H1 (cell line): ENCODE data around the gene LIPF. TPM values are rescaled to one million over a fixed set of nuclear protein-coding genes. Genes with fewer than 3 reads are reported as not detected.

Experiments
- CTCF ChIA-PET: fragments of 300-600 bp; sonication (Branson Sonifier 250); formaldehyde crosslinking; loops from one replicate; lab custom pipeline; 2021; ENCODE audit not compliant: partially characterized antibody; lab: Charles Lee
- POLR2A ChIA-PET: fragments of 300-600 bp; sonication (Branson Sonifier 250); formaldehyde crosslinking; loops from one replicate; lab custom pipeline; 2021; ENCODE audit warnings: inconsistent platforms; ENCODE audit not compliant: partially characterized antibody; lab: Charles Lee
- DNase-seq, 2 experiments: peaks; one replicate each; pipeline versions ENCODE4 v3.0.0 to v3.0.0-alpha.2; 2010 to 2022; ENCODE audit warnings: low spot score in 2 of 2, low read depth in 1 of 2, mixed read lengths in 1 of 2
- FAIRE-seq: peaks from 2 replicates; lab custom pipeline; 2011; peaks lifted over from hg19 to GRCh38; lab: Jason Lieb, UNC
- H2AFZ ChIP-seq: 2 replicates; pipeline ENCODE4 v1.8.1; 2012; ENCODE audit warnings: low read length, inconsistent platforms
- H2AK5ac ChIP-seq: 2 replicates; pipeline ENCODE4 v1.6.1; 2013; ENCODE audit warnings: low read depth, low read length
- H2BK120ac ChIP-seq: replicated peaks from 2 replicates; pipeline ENCODE3; 2013; ENCODE audit warnings: low read depth, low read length, inconsistent platforms
- H2BK12ac ChIP-seq: 2 replicates; pipeline ENCODE4 v1.6.1; 2013; ENCODE audit warnings: low read depth, low read length
- H2BK15ac ChIP-seq: 2 replicates; pipeline ENCODE4 v1.6.1; 2013; ENCODE audit warnings: low read length
- H2BK20ac ChIP-seq: 2 replicates; pipeline ENCODE4 v1.6.1; 2013; ENCODE audit warnings: low read length
- H2BK5ac ChIP-seq: 2 replicates; pipeline ENCODE4 v1.6.1; 2013; ENCODE audit warnings: low read depth, low read length
- H3K14ac ChIP-seq: 2 replicates; pipeline ENCODE4 v1.6.1; 2013; ENCODE audit warnings: inconsistent platforms; ENCODE audit not compliant: insufficient read length
- H3K18ac ChIP-seq: 2 replicates; pipeline ENCODE4 v1.6.1; 2013; ENCODE audit warnings: low read length; ENCODE audit errors: extremely low read depth
- H3K23ac ChIP-seq: 2 replicates; pipeline ENCODE4 v1.6.1; 2013; ENCODE audit warnings: inconsistent platforms; ENCODE audit not compliant: insufficient read length
- H3K23me2 ChIP-seq: 2 replicates; pipeline ENCODE4 v1.6.1; 2013; ENCODE audit warnings: low read depth, low read length
- H3K27ac ChIP-seq: 2 replicates; pipeline ENCODE4 v1.6.1; 2011; ENCODE audit warnings: low read depth, low read length, inconsistent platforms
- H3K27me3 ChIP-seq, 4 experiments: replicated peaks in 1 of 4; 1 replicate in 1 of 4; 2 replicates in 3 of 4; pipeline versions ENCODE4 v1.6.1 to v1.8.1; 2011 to 2013; ENCODE audit warnings: low read length in 3 of 4, mild to moderate bottlenecking in 3 of 4, inconsistent platforms in 2 of 4, mixed read lengths in 2 of 4, moderate library complexity in 1 of 4; ENCODE audit not compliant: control insufficient read depth in 3 of 4, insufficient read depth in 3 of 4; ENCODE audit errors: extremely low read depth in 1 of 4
- H3K36me3 ChIP-seq, 4 experiments: 2 replicates each; pipeline versions ENCODE4 v1.6.1 to v1.8.1; 2011 to 2013; ENCODE audit warnings: mild to moderate bottlenecking in 4 of 4, low read length in 3 of 4, moderate library complexity in 2 of 4, control low read depth in 1 of 4, inconsistent platforms in 1 of 4; ENCODE audit not compliant: insufficient read depth in 4 of 4, control insufficient read depth in 2 of 4
- H3K4ac ChIP-seq: replicated peaks from 2 replicates; pipeline ENCODE3; 2013; ENCODE audit warnings: low read length, low read depth, mixed read lengths, inconsistent platforms; ENCODE audit not compliant: insufficient read length
- H3K4me1 ChIP-seq, 4 experiments: replicated peaks in 1 of 4; 1 replicate in 1 of 4; 2 replicates in 3 of 4; pipeline versions ENCODE4 v1.6.1 to v1.8.1; 2011 to 2013; ENCODE audit warnings: low read length in 3 of 4, inconsistent platforms in 2 of 4, mixed read lengths in 1 of 4; ENCODE audit not compliant: insufficient read depth in 4 of 4, control insufficient read depth in 3 of 4
- H3K4me2 ChIP-seq, 2 experiments: 2 replicates each; pipeline versions ENCODE4 v1.6.1 to v1.8.1; 2011 to 2013; ENCODE audit warnings: low read depth in 2 of 2, low read length in 2 of 2, control low read depth in 1 of 2, inconsistent platforms in 1 of 2, mild to moderate bottlenecking in 1 of 2; ENCODE audit not compliant: insufficient read depth in 1 of 2
- H3K4me3 ChIP-seq, 4 experiments: fragments of 200-600, 300-600 bp in 1 of 4; sonication (generic), shearing (Covaris generic), sonication (Bioruptor Twin) in 1 of 4; 2 replicates each; pipeline versions ENCODE4 v1.5.1 to v1.8.1; 2011 to 2016; ENCODE audit warnings: low read length in 4 of 4, low read depth in 3 of 4, control low read depth in 2 of 4, inconsistent platforms in 2 of 4, mild to moderate bottlenecking in 2 of 4, mixed read lengths in 1 of 4, moderate library complexity in 1 of 4; ENCODE audit not compliant: insufficient read depth in 2 of 4; ENCODE audit errors: extremely low read depth in 1 of 4
- H3K56ac ChIP-seq: replicated peaks from 2 replicates; pipeline ENCODE3; 2013; ENCODE audit warnings: low read depth, mild to moderate bottlenecking, mixed read lengths, low read length, inconsistent platforms; ENCODE audit not compliant: insufficient read length
- H3K79me1 ChIP-seq: 2 replicates; pipeline ENCODE4 v1.6.1; 2013; ENCODE audit warnings: low read depth, low read length, control low read depth
- H3K79me2 ChIP-seq, 2 experiments: 2 replicates each; pipeline versions ENCODE4 v1.6.1 to v1.8.1; 2012 to 2013; ENCODE audit warnings: low read length in 2 of 2, mild to moderate bottlenecking in 2 of 2, inconsistent platforms in 1 of 2; ENCODE audit not compliant: insufficient read depth in 2 of 2, control insufficient read depth in 1 of 2
- H3K9ac ChIP-seq, 4 experiments: replicated peaks in 1 of 4; 1 replicate in 1 of 4; 2 replicates in 3 of 4; pipeline versions ENCODE4 v1.6.1 to v1.8.1; 2011 to 2013; ENCODE audit warnings: low read depth in 3 of 4, low read length in 3 of 4, control low read depth in 2 of 4, mild to moderate bottlenecking in 2 of 4, moderate library complexity in 2 of 4, inconsistent platforms in 1 of 4; ENCODE audit errors: extremely low read depth in 1 of 4
- H3K9me3 ChIP-seq, 2 experiments: 2 replicates each; pipeline versions ENCODE4 v1.6.1 to v1.8.1; 2012 to 2013; ENCODE audit warnings: mild to moderate bottlenecking in 2 of 2, moderate library complexity in 2 of 2, control low read depth in 1 of 2, inconsistent platforms in 1 of 2, low read depth in 1 of 2, low read length in 1 of 2, mixed read lengths in 1 of 2; ENCODE audit not compliant: insufficient read depth in 2 of 2
- H4K20me1 ChIP-seq, 2 experiments: replicated peaks in 1 of 2; 2 replicates each; pipeline versions ENCODE3 to v1.8.1; 2011 to 2013; ENCODE audit warnings: inconsistent platforms in 2 of 2, low read length in 2 of 2, mild to moderate bottlenecking in 1 of 2; ENCODE audit not compliant: insufficient read depth in 2 of 2, control insufficient read depth in 1 of 2
- H4K5ac ChIP-seq: 2 replicates; pipeline ENCODE4 v1.6.1; 2013; ENCODE audit warnings: low read length, low read depth, mixed read lengths, inconsistent platforms; ENCODE audit not compliant: insufficient read length
- H4K8ac ChIP-seq: 2 replicates; pipeline ENCODE4 v1.8.0; 2013; ENCODE audit warnings: mild to moderate bottlenecking, moderate library complexity, low read length, inconsistent platforms; ENCODE audit not compliant: insufficient read depth; ENCODE audit errors: extremely low read depth
- H4K91ac ChIP-seq: replicated peaks from 2 replicates; pipeline ENCODE3; 2013; ENCODE audit warnings: low read length, mixed read lengths, inconsistent platforms; ENCODE audit not compliant: insufficient read length
- HDAC2 ChIP-seq, 2 experiments: fragments of 300-600 bp in 1 of 2; sonication (generic) in 1 of 2; IDR thresholded peaks; 2 replicates each; pipeline ENCODE4 v1.6.1; 2011 to 2012; ENCODE audit warnings: low read depth in 2 of 2, low read length in 2 of 2, mild to moderate bottlenecking in 2 of 2, moderate library complexity in 2 of 2, borderline replicate concordance in 1 of 2, inconsistent platforms in 1 of 2
- RBBP5 ChIP-seq: IDR thresholded peaks from 2 replicates; pipeline ENCODE4 v1.7.1; 2012; ENCODE audit warnings: low read depth, mild to moderate bottlenecking, inconsistent platforms, low read length, moderate library complexity, borderline replicate concordance
- TBP ChIP-seq: IDR thresholded peaks from 2 replicates; pipeline ENCODE4 v1.6.1; 2011; ENCODE audit warnings: low read depth, low read length, improper control_type of control experiment
- WGBS, 2 experiments: shearing (Covaris generic) in 1 of 2; methylation state at CpG; one replicate each; pipeline versions ENCODE4 v1.1.6 to v1.1.7; 2013 to 2015; ENCODE audit warnings: low lambda C conversion rate in 2 of 2, mixed read lengths in 2 of 2, inconsistent platforms in 1 of 2, low coverage in 1 of 2, missing lambda C conversion rate in 1 of 2; ENCODE audit not compliant: insufficient replicate concordance in 2 of 2, insufficient coverage in 1 of 2, insufficient read length in 1 of 2; ENCODE audit errors: extremely low coverage in 1 of 2, missing lambda C conversion rate in 1 of 2; 5-methylcytosine and 5-hydroxymethylcytosine counted together
- polyA plus RNA-seq, 7 experiments: library from polyadenylated mRNA; depleted of rRNA in 3 of 7; stranded (reverse) in 5 of 7; unstranded in 2 of 7; fragments of >200 nt in 5 of 7; fragments of 200-250 nt in 2 of 7; gene quantifications; 1 replicate in 5 of 7; 2 replicates in 1 of 7; 4 replicates in 1 of 7; pipeline versions ENCODE4 v1.2.1 to v1.2.3, GENCODE V29; 2011 to 2013; ENCODE audit warnings: missing spikeins in 2 of 7, mixed read lengths in 2 of 7
- total RNA-seq: library from RNA; stranded (reverse); fragmentation: NEBNext Ultra II Directional; extraction: Animal tissue kit (Norgen Biotek cat#: 25700); gene quantifications from 2 replicates; pipeline ENCODE4 v1.2.1, GENCODE V29; 2021

The LIPF gene
- total and polyA plus RNA-seq, 2 of the 8 experiments (the other 6 are each of a cell fraction or from before 2014, with no cell fraction given) = not detected

DNA sequence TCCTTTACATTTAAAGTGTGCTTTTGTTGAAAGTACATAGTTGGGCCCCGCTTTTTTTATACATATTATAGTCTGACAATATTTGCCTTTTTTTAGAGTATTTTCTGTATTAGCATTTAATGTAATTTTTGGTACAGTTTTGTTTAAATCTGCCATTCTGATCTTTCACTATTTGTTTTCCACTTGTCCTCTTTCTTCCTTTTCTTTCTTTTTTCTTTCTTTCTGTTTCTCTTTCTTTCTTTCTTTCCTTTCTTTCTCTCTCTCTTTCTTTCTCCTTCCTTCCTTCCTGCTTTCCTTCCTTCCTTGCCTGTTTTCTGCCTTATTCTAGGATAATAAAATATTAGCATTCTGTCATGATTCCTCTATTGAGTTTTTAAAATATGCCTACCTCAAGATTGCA is 51.3 kb downstream of the LIPF start:
- WGBS, 2 experiments = 97% methylated on average over 1 of the region's 1 CpG; no CpG with 5 or more reads in 1 of the 2 experiments
- Histone ChIP-seq H2BK5ac (no peak overlapping the region), H3K36me3 (no peaks in the 10 kb centered on the region; a peak in 1 of 8 replicates)
- TF ChIP-seq TBP = no peak
- TF ChIP-seq RBBP5 = no peak
- no peak for TF ChIP-seq HDAC2 (IDR thresholded peaks at IDR 0.05; ENCODE audit: borderline replicate concordance in 1 of 2, low read depth in 2 of 2, low read length in 2 of 2)

More for the DNA sequence above, 51.3 kb downstream of the LIPF start:
- H3K23me2 ChIP-seq = no peaks in the 10 kb centered on the region
- H4K20me1 ChIP-seq = no peaks in the 10 kb centered on the region
- H2BK15ac ChIP-seq = no peak overlapping the region
- H2BK120ac ChIP-seq = no peak overlapping the region
- H2BK20ac ChIP-seq = no peak overlapping the region
- H2AK5ac ChIP-seq = no peak overlapping the region
- H3K27ac ChIP-seq = no peak overlapping the region
- no peak overlapping the region for H3K9ac ChIP-seq
- H4K5ac ChIP-seq = no peak overlapping the region
- H3K14ac ChIP-seq = no peak overlapping the region
- no peak overlapping the region for H2BK12ac ChIP-seq
- no peak overlapping the region for H3K56ac ChIP-seq
- no peak overlapping the region for H3K18ac ChIP-seq
- POLR2A ChIA-PET = no interaction called here
- H3K27me3 ChIP-seq = peaks cover 0 to 2% (median 0%) of the 10 kb centered on the region in 4 experiments; a peak in 2 of 7 replicates
- H4K91ac ChIP-seq = no peak overlapping the region
- DNase-seq = no peak
- H2AFZ ChIP-seq = no peak overlapping the region
- no peaks in the 10 kb centered on the region for H3K9me3 ChIP-seq
- H3K79me1 ChIP-seq = no peaks in the 10 kb centered on the region
- no peaks in the 10 kb centered on the region for H3K4me1 ChIP-seq
- H3K4ac ChIP-seq = no peak overlapping the region
- no peak overlapping the region for H3K4me3 ChIP-seq
- no peak overlapping the region for H3K4me2 ChIP-seq
- FAIRE-seq = no peak
- no peak overlapping the region for H3K23ac ChIP-seq
- CTCF ChIA-PET = interaction anchor here (1.0 kb wide), 1 partner anchor 13 kb away, joined by 3 read pairs; no protein-coding TSS in a partner anchor
- no peaks in the 10 kb centered on the region for H3K79me2 ChIP-seq
- no peak overlapping the region for H4K8ac ChIP-seq
